Activated naive CD4-positive, alpha-beta T cell treated with anti-CD3 and anti-CD28 coated beads, Interleukin-2, amount 50 U/mL, for 72 hours (primary cell): ENCODE data around the gene USP3. TPM values are rescaled to one million over a fixed set of nuclear protein-coding genes. Genes with fewer than 3 reads are reported as not detected.
A peak's percentile ranks its signal among the peaks of the same experiment; 100 is the strongest.
"Not testable (repeated sequence)": the region's sequence is repeated elsewhere in the genome, so short reads cannot be mapped to it uniquely, and the experiment has no call there.

ENCODE experiments used
- ATAC-seq, 2 donors: fragments of 150-1000 bp; cut with Tn5 transposase; 2 replicates each; pipeline ENCODE4 v1.10.0; 2021; ENCODE audit warnings: mild to moderate bottlenecking in 2 of 2, moderate library complexity in 2 of 2
- DNase-seq, 2 donors: peaks; one replicate each; pipeline ENCODE4 v3.0.0; 2021 to 2022; ENCODE audit warnings: low spot score in 2 of 2
- H3K27ac Mint-ChIP-seq, 2 donors: one replicate each; pipeline ENCODE4 v1.8.0; 2022; ENCODE audit warnings: mild to moderate bottlenecking in 2 of 2, mixed read lengths in 2 of 2
- H3K36me3 Mint-ChIP-seq, 2 donors: one replicate each; pipeline ENCODE4 v1.8.0; 2022; ENCODE audit warnings: mixed read lengths in 2 of 2
- H3K9me3 Mint-ChIP-seq, 2 donors: one replicate each; pipeline ENCODE4 v1.8.0; 2022; ENCODE audit warnings: mixed read lengths in 2 of 2
- total RNA-seq, 2 donors: library from RNA; stranded (reverse); gene quantifications; one replicate each; pipeline ENCODE4 v1.2.3, GENCODE V29; 2022

Gene USP3
- total RNA-seq, 2 donors from 2014 or later = 71.4 to 81.4 TPM

DNA sequence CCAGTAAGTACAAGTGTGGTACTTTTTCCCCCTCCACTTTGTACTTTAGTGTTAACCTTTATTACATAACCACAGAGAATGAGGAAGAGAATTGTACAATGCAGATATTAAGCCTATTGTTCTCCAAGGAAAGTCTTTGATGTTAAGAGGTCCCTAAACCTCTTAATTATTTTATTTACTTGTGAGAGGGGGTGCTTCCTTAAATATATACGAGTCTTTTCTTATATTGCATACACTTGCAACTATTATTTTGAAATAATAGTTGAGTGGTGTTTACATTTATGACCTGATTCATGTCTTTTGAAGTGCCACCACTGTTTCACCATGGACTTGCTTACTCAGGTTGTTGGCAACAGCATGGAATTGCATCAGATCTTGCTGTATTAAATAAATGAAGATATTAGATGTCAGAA is 10.1 kb downstream of the USP3 start:
- ATAC-seq (no peak), DNase-seq (no peak)
- Mint-ChIP-seq H3K9me3 (no peaks in the 10 kb centered on the region), H3K27ac (peak overlapping the region in 1 of 2 donors; percentile 53), H3K36me3 (no peaks in the 10 kb centered on the region)

DNA sequence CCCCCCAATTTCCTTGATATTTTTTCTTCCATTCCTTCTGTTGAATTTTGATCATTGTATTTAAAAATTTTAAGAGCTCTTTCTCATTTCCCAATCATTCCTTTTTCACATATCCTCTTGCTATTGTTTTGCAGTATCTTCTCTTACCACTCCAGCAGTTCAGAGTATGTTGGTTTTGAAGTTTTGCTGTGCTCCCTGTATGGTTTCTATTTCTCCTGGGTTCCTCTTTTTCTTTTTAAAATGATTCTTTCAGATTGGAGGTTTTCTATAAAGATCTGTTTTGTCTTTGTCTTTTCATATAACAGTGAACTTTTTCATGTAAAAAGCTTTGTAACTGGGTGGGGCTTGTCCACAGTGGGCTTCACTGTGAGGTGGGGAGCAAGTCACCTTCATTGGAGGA is 12.8 kb downstream of the USP3 start:
- ATAC-seq (no peak), DNase-seq (no peak)
- Mint-ChIP-seq H3K27ac (peak overlapping the region in 1 of 2 donors; percentile 17), H3K36me3 (no peaks in the 10 kb centered on the region), H3K9me3 (no peaks in the 10 kb centered on the region)

DNA sequence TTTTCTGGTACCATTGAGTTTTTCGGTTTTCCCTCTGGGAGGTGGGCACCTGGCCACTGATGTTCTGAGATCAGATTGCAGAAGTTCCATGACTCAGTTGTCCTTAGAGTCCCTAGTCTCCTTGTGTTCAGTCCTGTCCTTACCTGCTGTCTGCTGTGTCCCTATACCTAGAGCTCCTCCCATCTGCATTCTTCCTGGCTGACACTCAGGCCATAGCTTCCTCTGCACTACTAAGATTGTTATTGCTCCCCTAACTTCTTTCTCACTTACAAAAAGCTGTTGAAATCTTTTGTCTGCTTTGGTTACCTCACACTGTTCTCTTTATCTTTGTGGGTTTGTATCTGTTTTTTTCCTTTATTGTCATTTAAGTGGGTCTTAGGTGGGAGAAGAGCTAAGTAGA is 13.2 kb downstream of the USP3 start:
- H3K27ac Mint-ChIP-seq = peak overlapping the region; percentile 6 to 17
- H3K36me3 Mint-ChIP-seq = no peaks in the 10 kb centered on the region
- no peaks in the 10 kb centered on the region for H3K9me3 Mint-ChIP-seq
- peak; percentile 56 to 57 for ATAC-seq
- DNase-seq = no peak

DNA sequence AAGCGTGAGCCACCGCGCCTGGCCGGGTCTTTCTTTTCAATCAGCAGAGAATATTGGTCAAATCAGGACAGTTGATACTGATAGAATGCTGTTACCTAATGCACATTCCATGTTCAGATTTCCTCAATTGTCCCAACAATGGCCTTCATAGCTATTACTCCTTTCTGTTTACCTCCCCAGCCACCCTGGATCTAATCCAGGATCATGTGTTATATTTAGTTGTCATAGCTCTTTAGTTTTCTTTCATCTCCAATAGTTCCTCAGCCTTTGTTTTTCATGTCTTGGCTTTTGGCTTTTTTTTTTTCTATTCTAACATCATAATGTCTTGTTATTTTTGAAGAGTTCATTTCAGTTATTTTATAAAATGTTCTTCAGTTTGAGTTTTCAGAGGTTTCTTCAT is 14.6 kb downstream of the USP3 start:
- ATAC-seq (no peak), DNase-seq (no peak)
- no peaks in the 10 kb centered on the region for H3K36me3 Mint-ChIP-seq
- H3K9me3 Mint-ChIP-seq = no peaks in the 10 kb centered on the region
- H3K27ac Mint-ChIP-seq = peak overlapping the region in 1 of 2 donors; percentile 34

DNA sequence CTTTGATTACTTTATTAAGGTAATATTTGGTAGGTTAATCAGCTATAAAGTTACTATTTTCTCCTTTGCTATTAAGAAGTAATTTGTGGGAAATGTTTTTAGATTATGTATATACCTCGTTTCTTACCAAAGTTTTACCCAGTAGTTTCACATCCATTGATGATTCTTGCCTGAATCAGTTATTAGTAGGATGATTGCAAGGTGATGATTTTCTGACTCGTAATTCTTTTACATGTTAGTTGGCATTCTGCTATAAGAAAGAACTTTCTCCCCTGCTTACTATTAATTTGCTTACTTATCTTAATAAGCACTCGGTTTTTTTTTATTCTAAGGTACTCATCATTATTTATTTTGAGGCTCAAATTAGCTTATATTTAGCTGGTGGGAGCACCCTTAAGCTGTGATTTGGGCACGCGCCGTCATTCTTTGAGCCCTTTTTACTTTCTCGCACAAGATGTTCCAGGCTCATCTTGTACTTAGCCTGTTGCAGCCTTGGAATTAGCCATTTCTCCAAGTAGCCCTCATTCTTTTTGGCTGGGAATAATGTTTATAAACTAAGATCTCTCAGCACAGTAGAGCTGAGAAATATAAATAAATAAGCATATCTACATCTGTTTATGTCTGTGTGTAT is 15.3 kb downstream of the USP3 start:
- ATAC-seq (peak in 1 of 2 donors; percentile 43), DNase-seq (no peak)
- Mint-ChIP-seq H3K27ac (no peak overlapping the region), H3K36me3 (no peaks in the 10 kb centered on the region), H3K9me3 (no peaks in the 10 kb centered on the region)

DNA sequence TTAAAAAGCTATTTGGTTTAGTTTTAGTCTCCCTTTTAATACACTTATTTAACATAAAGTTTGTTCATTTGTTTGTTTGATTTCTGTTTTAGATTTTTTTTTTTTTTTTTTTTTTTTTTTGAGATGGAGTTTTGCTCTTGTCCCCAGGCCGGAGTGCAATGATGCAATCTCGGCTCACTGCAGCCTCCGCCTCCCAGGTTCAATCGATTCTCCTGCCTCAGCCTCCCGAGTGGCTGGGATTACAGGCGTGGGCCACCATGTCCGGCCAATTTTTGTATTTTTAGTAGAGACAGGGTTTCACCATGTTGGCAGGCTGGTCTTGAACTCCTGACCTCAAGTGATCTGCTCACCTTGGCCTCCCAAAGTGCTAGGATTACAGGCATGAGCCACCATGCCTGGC is 16.1 kb downstream of the USP3 start:
- H3K9me3 Mint-ChIP-seq, H3K36me3 Mint-ChIP-seq, ATAC-seq, H3K27ac Mint-ChIP-seq, DNase-seq: not testable (repeated sequence)

DNA sequence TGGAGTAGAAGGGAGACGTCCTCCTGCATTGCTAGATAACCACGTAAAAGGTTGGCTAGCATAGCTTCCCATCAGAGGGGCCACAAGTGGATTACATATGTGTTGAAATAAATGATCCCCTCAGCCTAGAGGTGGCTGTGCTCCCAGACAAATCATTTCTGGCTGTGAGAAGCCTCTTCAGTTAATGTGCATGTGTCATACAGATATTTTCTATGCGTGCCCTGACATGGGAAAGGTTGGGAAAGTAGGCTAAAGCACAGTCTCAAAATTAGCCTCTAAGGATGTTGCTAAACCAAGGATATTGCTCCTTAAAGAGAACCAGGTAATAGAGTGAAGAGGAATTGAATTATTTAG is 17.8 kb downstream of the USP3 start:
- no peak for ATAC-seq
- DNase-seq = no peak
- H3K36me3 Mint-ChIP-seq = peaks cover 0 to 5% of the 10 kb centered on the region in 2 donors

DNA sequence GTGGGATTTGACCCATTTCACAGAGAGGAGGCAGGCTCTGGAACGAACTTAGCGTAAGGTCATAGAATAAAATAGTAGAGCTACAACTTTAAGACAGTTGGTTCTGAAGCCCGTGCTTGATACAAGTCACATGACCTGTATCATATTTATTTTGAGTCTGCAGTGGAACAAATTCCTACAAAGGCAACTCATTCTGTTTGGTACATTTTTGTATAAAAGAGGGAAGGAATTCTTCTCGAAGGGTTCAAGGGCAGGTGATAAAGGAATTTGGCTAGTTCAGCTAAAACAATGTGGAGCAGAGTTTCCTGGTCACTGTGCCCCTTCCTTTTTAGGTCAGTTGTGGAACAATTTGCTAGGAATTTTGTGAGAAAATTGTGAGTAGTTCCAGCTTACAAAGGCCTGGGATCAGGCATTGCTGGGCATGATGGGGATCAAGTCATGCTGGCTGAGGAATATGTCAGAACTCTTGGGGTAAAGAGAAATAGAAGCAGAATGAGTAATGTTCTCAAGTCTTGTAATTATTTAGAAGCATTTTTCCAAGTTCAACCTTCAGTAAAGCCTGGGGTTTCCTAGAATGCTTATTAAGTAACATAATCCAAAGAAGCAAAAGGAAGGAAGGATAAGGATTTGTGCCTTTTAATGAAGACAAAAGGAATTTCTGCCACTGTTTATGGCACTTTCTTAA is 19.1 kb downstream of the USP3 start:
- ATAC-seq (no peak), DNase-seq (no peak)
- H3K36me3 Mint-ChIP-seq = peaks cover 0 to 12% of the 10 kb centered on the region in 2 donors
- no peaks in the 10 kb centered on the region for H3K9me3 Mint-ChIP-seq
- H3K27ac Mint-ChIP-seq = no peak overlapping the region

More for the DNA sequence above, 17.8 kb downstream of the USP3 start:
- Mint-ChIP-seq H3K27ac (no peak overlapping the region), H3K9me3 (no peaks in the 10 kb centered on the region)

DNA sequence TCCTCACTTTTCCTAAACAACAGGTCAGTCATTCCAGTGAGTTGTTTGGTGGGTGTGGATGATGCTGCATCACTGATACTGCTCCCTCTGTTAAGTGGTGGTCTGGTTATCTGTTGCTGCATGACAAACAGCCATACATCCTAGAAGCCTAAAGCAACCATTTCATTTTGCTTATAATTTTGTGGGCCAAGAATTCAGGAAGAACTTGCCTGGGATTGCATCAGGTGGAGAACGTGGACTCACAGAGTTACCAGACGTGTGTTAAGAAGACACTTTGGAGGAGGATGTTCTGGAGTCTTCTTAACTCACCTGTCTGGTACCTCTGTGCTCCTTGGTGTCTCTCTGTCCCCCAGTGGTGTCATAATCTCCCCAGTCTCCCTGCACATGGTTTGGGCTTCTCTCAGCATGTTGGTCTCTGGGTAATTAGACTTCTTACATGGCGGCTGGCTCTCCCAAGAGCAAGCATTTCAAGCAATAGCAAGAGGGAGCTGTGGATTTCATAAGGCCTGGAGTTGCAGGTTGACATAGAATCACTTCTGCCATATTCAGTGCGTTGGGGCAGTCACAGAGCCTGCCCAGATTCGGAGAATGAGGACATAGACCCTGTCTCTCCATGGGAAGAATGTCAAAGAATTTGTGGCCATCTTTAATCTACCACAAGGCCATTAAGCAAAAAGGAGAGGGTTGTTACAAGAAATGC is 20.1 kb downstream of the USP3 start:
- DNase-seq (no peak), ATAC-seq (no peak)
- H3K27ac Mint-ChIP-seq = peak overlapping the region in 1 of 2 donors; percentile 9
- H3K36me3 Mint-ChIP-seq = peaks cover 0 to 17% of the 10 kb centered on the region in 2 donors
- H3K9me3 Mint-ChIP-seq = no peaks in the 10 kb centered on the region

DNA sequence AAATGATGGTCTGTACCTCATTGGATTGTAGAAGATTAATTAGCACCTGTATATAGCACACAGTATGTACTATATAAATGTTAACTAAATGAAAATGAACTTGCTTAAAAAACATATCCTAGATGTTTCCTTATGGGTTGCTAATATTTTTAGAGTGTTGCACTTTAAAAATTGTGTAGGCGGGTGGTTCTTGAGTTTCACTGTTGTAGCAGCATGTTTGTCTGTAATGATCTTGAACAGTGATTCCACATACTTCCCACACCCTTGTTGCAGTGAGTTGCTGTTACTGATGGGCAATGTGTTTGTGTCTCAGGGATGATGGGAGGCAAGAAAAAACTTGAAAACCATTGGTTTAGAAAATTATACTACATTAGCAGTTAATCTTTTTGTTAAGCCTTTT is 22.0 kb downstream of the USP3 start:
- DNase-seq = no peak
- no peak for ATAC-seq
- no peak overlapping the region for H3K27ac Mint-ChIP-seq
- peaks cover 0 to 28% of the 10 kb centered on the region in 2 donors for H3K36me3 Mint-ChIP-seq
- H3K9me3 Mint-ChIP-seq = no peaks in the 10 kb centered on the region

DNA sequence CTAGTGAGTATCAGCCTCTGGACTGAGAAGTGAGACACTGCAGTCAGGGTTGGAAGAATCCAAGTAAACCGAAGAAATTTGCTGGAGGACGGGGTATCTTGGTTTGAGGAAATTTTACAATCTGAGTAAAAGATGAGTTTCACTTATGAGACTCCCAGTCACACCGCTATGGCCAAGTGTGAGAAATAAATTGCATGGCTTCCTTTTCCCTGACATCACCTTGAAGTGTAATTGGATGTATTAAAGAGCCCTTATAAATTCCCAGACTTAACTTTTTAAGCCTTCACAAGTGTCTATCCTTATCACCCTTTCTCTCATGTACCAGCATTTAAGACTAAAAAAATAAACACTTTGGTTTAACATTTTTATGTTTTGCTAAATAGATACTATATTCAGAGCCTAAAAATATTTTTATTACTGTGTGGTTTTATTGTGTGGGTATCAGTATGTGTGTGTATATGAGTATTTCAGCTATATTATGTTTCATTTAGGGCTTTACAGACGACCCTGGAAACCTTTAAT is 23.8 kb downstream of the USP3 start:
- Mint-ChIP-seq H3K36me3 (peaks cover 0 to 28% of the 10 kb centered on the region in 2 donors), H3K9me3 (no peaks in the 10 kb centered on the region), H3K27ac (no peak overlapping the region)
- DNase-seq (no peak), ATAC-seq (no peak)

DNA sequence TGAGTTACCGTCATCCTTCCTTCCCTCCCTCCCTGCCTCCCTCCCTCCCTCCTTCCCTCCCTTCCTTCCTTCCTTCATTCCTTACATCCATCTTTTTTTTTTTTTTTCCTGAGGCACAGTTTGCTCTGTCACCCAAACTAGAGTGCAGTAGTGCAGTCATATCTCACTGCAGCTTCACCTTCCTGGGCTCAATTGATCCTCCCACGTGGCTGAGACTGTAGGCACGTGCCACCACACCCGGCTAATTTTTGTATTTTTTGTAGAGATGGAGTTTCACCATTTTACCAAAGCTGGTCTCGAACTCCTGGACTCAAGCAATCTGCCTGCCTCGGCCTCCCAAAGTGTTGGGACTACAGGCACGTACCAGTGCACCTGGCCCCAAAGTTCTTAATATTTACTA is 25.8 kb downstream of the USP3 start:
- DNase-seq (no peak), ATAC-seq (peak; percentile 44)
- no peaks in the 10 kb centered on the region for H3K9me3 Mint-ChIP-seq
- H3K27ac Mint-ChIP-seq = no peak overlapping the region
- H3K36me3 Mint-ChIP-seq = peaks cover 0 to 28% of the 10 kb centered on the region in 2 donors

DNA sequence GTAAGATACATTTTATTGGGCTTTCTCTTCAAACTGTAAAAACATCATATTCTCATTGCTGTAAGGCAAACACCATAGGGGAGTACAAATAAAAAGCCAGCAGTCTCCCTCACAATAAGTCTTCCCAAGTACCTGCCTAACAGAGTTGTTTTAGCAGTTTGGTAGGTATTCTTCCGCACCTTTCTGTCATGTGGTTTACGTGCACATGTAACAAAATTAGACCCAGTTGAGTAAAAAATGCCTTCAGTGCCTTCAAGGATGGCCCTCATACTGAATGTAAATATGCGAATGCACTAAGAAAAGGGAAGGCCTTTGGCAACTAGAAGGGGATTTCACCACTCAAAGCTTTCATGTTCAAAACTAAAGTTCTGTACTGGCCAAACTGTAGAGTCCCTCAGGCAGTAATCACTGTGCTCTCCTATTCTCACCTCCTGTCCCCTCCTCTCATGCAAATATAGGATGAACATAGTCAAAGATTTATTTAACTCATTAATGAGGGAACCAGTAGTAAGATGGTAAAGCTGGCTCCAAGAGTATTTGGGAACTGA is 26.4 kb downstream of the USP3 start:
- no peaks in the 10 kb centered on the region for H3K9me3 Mint-ChIP-seq
- peak; percentile 28 to 84 for ATAC-seq
- no peak overlapping the region for H3K27ac Mint-ChIP-seq
- H3K36me3 Mint-ChIP-seq = peaks cover 0 to 28% of the 10 kb centered on the region in 2 donors
- no peak for DNase-seq

DNA sequence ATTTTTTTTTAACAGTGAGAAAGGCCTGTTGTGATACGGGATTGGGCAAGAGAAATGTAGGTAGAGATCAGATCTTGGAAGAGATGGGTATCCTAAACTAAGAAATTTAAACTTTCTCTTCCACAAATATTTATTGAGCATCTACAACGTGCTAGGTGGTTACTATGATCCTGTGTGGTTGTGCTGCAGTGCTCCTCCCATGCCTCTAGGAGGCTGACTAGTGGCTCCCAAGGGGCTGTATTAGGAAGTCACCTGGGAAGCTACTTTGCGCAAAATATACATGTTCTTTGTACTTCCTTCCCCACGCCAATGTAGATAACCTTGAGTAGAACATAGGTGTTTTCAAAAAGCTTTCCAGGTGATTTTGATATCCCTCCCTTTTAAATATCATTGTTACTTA is 27.2 kb downstream of the USP3 start:
- no peak overlapping the region for H3K27ac Mint-ChIP-seq
- no peak for ATAC-seq
- H3K9me3 Mint-ChIP-seq = no peaks in the 10 kb centered on the region
- no peak for DNase-seq
- H3K36me3 Mint-ChIP-seq = peaks cover 0 to 25% of the 10 kb centered on the region in 2 donors

DNA sequence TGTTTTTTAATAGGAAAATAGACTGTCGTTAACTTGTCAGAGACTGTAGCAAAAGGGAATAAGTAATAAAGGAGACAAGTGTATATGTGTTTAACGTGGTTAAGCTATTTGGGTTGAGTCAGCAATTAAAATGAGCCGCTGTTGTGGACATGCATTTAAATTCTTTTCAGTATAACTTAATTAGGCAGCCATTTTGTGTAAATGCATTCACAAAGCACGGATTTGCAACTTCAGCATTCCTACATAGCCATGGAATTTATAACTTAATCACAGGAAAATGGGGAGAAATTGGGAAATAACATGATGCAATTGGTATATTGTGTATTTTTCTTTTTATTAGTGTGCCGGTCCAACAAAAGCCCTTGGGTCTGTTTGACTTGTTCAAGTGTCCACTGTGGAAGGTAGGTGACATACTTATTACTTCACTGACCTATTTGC is 27.9 kb downstream of the USP3 start:
- peaks cover 0 to 22% of the 10 kb centered on the region in 2 donors for H3K36me3 Mint-ChIP-seq
- H3K27ac Mint-ChIP-seq = no peak overlapping the region
- H3K9me3 Mint-ChIP-seq = no peaks in the 10 kb centered on the region
- DNase-seq = no peak
- ATAC-seq = no peak

DNA sequence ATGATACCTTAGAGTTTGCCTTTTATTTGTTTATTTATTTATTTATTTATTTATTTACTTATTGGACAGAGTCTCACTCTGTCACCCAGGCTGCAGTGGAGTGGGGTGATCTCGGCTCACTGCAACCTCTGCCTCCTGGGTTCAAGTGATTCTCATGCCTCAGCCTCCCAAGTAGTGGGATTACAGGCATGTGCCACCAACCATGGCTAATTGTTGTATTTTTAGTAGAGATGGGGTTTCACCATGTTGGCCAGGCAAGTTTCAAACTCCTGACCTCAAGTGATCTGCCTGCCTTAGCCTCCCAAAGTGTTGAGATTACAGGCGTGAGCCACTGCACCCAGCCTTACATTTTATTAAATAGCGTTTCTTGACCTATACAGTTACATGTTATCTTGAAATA is 30.5 kb downstream of the USP3 start:
- not testable (repeated sequence) for ATAC-seq, H3K36me3 Mint-ChIP-seq, H3K9me3 Mint-ChIP-seq, DNase-seq, H3K27ac Mint-ChIP-seq

DNA sequence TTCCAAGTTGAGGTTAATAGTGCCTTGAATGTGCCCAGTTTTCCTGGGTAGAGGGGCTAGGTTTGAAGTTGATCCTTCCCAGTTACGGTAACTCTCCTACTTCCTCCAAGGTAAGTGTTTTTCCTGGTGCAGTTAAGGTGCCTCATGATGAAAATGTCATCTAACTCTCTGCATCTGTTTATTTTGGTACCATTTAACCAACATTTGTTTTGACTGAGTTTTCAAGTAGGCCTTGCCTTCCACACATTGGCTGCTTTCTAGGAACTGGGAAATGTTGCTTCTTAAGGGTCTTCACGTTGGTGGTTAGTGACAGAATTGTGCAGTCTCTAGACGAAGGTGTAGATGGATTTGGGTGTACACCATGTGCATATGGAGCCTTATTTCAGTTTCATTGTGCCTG is 31.3 kb downstream of the USP3 start:
- no peak for ATAC-seq
- no peaks in the 10 kb centered on the region for H3K9me3 Mint-ChIP-seq
- H3K27ac Mint-ChIP-seq = no peak overlapping the region
- H3K36me3 Mint-ChIP-seq = peaks cover 0 to 4% of the 10 kb centered on the region in 2 donors
- no peak for DNase-seq
